Breast epithelium (tissue), 4 donors: ENCODE data around the gene LSM12. TPM values are rescaled to one million over a fixed set of nuclear protein-coding genes. Genes with fewer than 3 reads are reported as not detected.

Experiments used
- DNase-seq, 2 donors: peaks; one replicate each; pipeline ENCODE4 v3.0.0-alpha.2; 2019; ENCODE audit warnings: low spot score in 2 of 2
- H3K27ac ChIP-seq, 2 donors: fragments of 200-600 bp; sonication (generic) in 1 of 2; one replicate each; pipeline ENCODE4 v1.5.1; 2016 to 2019; ENCODE audit warnings: mild to moderate bottlenecking in 1 of 2
- H3K27me3 ChIP-seq, 2 donors: fragments of 200-600 bp; sonication (generic) in 1 of 2; one replicate each; pipeline versions ENCODE4 v1.5.1 to v1.6.0; 2017 to 2019; ENCODE audit warnings: control low read depth in 1 of 2, mild to moderate bottlenecking in 1 of 2
- H3K36me3 ChIP-seq: fragments of 200-600 bp; one replicate; pipeline ENCODE4 v1.5.1; 2019
- H3K4me1 ChIP-seq, 2 donors: fragments of 200-600 bp; sonication (generic); one replicate each; pipeline ENCODE4 v1.5.1; 2016 to 2019; ENCODE audit warnings: control low read depth in 1 of 2
- H3K4me3 ChIP-seq, 3 donors: fragments of 200-600 bp; sonication (generic); 1 replicate in 2 of 3; 2 replicates in 1 of 3; pipeline ENCODE4 v1.5.1; 2016 to 2019; ENCODE audit warnings: mild to moderate bottlenecking in 3 of 3, moderate library complexity in 2 of 3
- H3K9me3 ChIP-seq, 2 donors: fragments of 200-600 bp; sonication (generic) in 1 of 2; one replicate each; pipeline ENCODE4 v1.5.1; 2016 to 2019; ENCODE audit warnings: control low read depth in 1 of 2
- CTCF ChIP-seq, 3 donors: fragments of 450-650 bp; IDR thresholded peaks; one replicate each; pipeline ENCODE4 v1.5.1; 2016 to 2017; ENCODE audit warnings: antibody characterized with exemption in 3 of 3, mild to moderate bottlenecking in 3 of 3, moderate library complexity in 3 of 3
- POLR2A ChIP-seq: fragments of 450-650 bp; IDR thresholded peaks from one replicate; pipeline ENCODE4 v1.6.1; 2016; ENCODE audit warnings: antibody characterized with exemption, mild to moderate bottlenecking, moderate library complexity
- POLR2AphosphoS5 ChIP-seq, 3 donors: sonication (generic); formaldehyde crosslinking; IDR thresholded peaks; one replicate each; pipeline ENCODE4 v1.6.1; 2017; ENCODE audit warnings: antibody characterized with exemption in 3 of 3
- intact Hi-C: fragments of 100-400 bp; cut with DNase I; formaldehyde crosslinking; loops from one replicate; pipeline ENCODE4 v1.15.1; 2023; ENCODE audit warnings: low total_unique reads
- total RNA-seq, 3 donors: library from RNA; depleted of rRNA; stranded (reverse); fragments of >200 nt; gene quantifications; one replicate each; pipeline ENCODE4 v1.1.0, GENCODE V29; 2016

The LSM12 gene
- total RNA-seq, 3 donors from 2014 or later: 36.8 to 45.4 (median 43.6) TPM

GRCh38 chr17:44074231-44074910 is 7.9 kb upstream of the LSM12 start:
- intact Hi-C loops: no loop called here
- no peak overlapping the region for H3K4me3 ChIP-seq
- H3K27ac ChIP-seq: no peak overlapping the region
- H3K9me3 ChIP-seq: no peaks in the 10 kb centered on the region
- DNase-seq: no peak
- no peak for TF ChIP-seq CTCF (IDR thresholded peaks at IDR 0.05)
- no peak for TF ChIP-seq POLR2AphosphoS5 (IDR thresholded peaks at IDR 0.05)
- TF ChIP-seq POLR2A: no peak
- H3K4me1 ChIP-seq: peaks cover 4 to 5% of the 10 kb centered on the region in 2 donors
- H3K36me3 ChIP-seq: peaks cover 9% of the 10 kb centered on the region
- no peaks in the 10 kb centered on the region for H3K27me3 ChIP-seq

- H3K36me3 ChIP-seq: peaks cover 6% of the 10 kb centered on the region
- no peak for DNase-seq
- H3K4me3 ChIP-seq: peak overlapping the region; percentile 55 to 72 (median 56)
- no peak for TF ChIP-seq CTCF (IDR thresholded peaks at IDR 0.05)
- TF ChIP-seq POLR2A: no peak
- no peak for TF ChIP-seq POLR2AphosphoS5 (IDR thresholded peaks at IDR 0.05)
- H3K27me3 ChIP-seq: no peaks in the 10 kb centered on the region
- H3K4me1 ChIP-seq: peaks cover 4 to 5% of the 10 kb centered on the region in 2 donors
- intact Hi-C loops: no loop called here
- peak overlapping the region; percentile 36 to 40 for H3K27ac ChIP-seq
- H3K9me3 ChIP-seq: no peaks in the 10 kb centered on the region
Measured at GRCh38 chr17:44071772-44072171, 5.3 kb upstream of the LSM12 start.

GRCh38 chr17:44071198-44071520 is 4.7 kb upstream of the LSM12 start:
- peak overlapping the region; percentile 71 to 91 for H3K27ac ChIP-seq
- peaks cover under 1% of the 10 kb centered on the region for H3K36me3 ChIP-seq
- no peak for DNase-seq
- H3K4me1 ChIP-seq: peaks cover 4 to 5% of the 10 kb centered on the region in 2 donors
- no peak for TF ChIP-seq POLR2AphosphoS5 (IDR thresholded peaks at IDR 0.05)
- no peak for TF ChIP-seq POLR2A
- TF ChIP-seq CTCF (IDR thresholded peaks at IDR 0.05): no peak
- peak overlapping the region; percentile 55 to 72 (median 56) for H3K4me3 ChIP-seq
- H3K9me3 ChIP-seq: no peaks in the 10 kb centered on the region
- H3K27me3 ChIP-seq: no peaks in the 10 kb centered on the region
- intact Hi-C loops: no loop called here

GRCh38 chr17:44070455-44071197 is 4.2 kb upstream of the LSM12 start, which contains the start of gene G6PC3:
Gene G6PC3, plus strand, starts transcription at chr17:44070735. Its CDS starts 231 bp downstream, at chr17:44070966.
- Histone ChIP-seq H3K4me3 (peak within 1 kb of the TSS; percentile 55 to 72 (median 56)), H3K36me3 (no peaks in the 10 kb centered on the region), H3K27me3 (no peaks in the 10 kb centered on the region), H3K9me3 (no peaks in the 10 kb centered on the region), H3K4me1 (peaks cover 4 to 5% of the 10 kb centered on the region in 2 donors), H3K27ac (peak within 1 kb of the TSS; percentile 71 to 91)
- TF ChIP-seq POLR2AphosphoS5 (IDR thresholded peaks at IDR 0.05) (peak; percentile 91 to 93 (median 92)), POLR2A (peak; percentile 46), CTCF (IDR thresholded peaks at IDR 0.05) (no peak)
- intact Hi-C loops: no loop called here
- peak; percentile 92 to 93 for DNase-seq

- peaks cover 4 to 5% of the 10 kb centered on the region in 2 donors for H3K4me1 ChIP-seq
- H3K4me3 ChIP-seq: peak overlapping the region; percentile 55 to 72 (median 56)
- TF ChIP-seq CTCF (IDR thresholded peaks at IDR 0.05) (no peak), POLR2A (no peak), POLR2AphosphoS5 (IDR thresholded peaks at IDR 0.05) (peak in 1 of 3 donors; percentile 3)
- no peaks in the 10 kb centered on the region for H3K9me3 ChIP-seq
- H3K27me3 ChIP-seq: no peaks in the 10 kb centered on the region
- intact Hi-C loops: no loop called here
- no peaks in the 10 kb centered on the region for H3K36me3 ChIP-seq
- DNase-seq: no peak
- H3K27ac ChIP-seq: peak overlapping the region; percentile 68 to 71
Measured at GRCh38 chr17:44069974-44070454, 3.5 kb upstream of the LSM12 start.
